Neuronal stem cell (in vitro differentiated cells): ENCODE data around the gene COL1A1.
A peak's percentile ranks its signal among the peaks of the same experiment; 100 is the strongest.

ENCODE experiments used
- DNase-seq: peaks from one replicate; pipeline ENCODE4 v3.0.0-alpha.2; 2013; ENCODE audit warnings: low spot score
- H2AFZ ChIP-seq: one replicate; pipeline ENCODE4 v1.6.1; 2013; ENCODE audit warnings: mild to moderate bottlenecking, low read length, inconsistent platforms
- H2AK5ac ChIP-seq: 2 replicates; pipeline ENCODE4 v1.6.1; 2013; ENCODE audit warnings: low read depth, mild to moderate bottlenecking, inconsistent platforms, low read length, moderate library complexity, mixed read lengths
- H2BK120ac ChIP-seq: 2 replicates; pipeline ENCODE4 v1.6.1; 2013; ENCODE audit warnings: low read depth, mild to moderate bottlenecking, inconsistent platforms, low read length, moderate library complexity, mixed read lengths
- H2BK12ac ChIP-seq: one replicate; pipeline ENCODE4 v1.6.1; 2013; ENCODE audit warnings: low read length, inconsistent platforms
- H2BK15ac ChIP-seq: 2 replicates; pipeline ENCODE4 v1.6.1; 2013; ENCODE audit warnings: mild to moderate bottlenecking, low read length, inconsistent platforms, mixed read lengths
- H2BK5ac ChIP-seq: one replicate; pipeline ENCODE4 v1.6.1; 2013; ENCODE audit warnings: inconsistent platforms, mild to moderate bottlenecking, low read length, moderate library complexity
- H3K14ac ChIP-seq: one replicate; pipeline ENCODE4 v1.6.1; 2013; ENCODE audit warnings: low read length, inconsistent platforms
- H3K18ac ChIP-seq: 2 replicates; pipeline ENCODE4 v1.6.1; 2013; ENCODE audit warnings: low read length, inconsistent platforms
- H3K23ac ChIP-seq: 2 replicates; pipeline ENCODE4 v1.6.1; 2013; ENCODE audit warnings: low read depth, mild to moderate bottlenecking, mixed read lengths, low read length, inconsistent platforms; ENCODE audit not compliant: poor library complexity
- H3K27ac ChIP-seq: replicated peaks from 3 replicates; pipeline ENCODE4 v1.5.1; 2013; ENCODE audit warnings: low read length, inconsistent platforms
- H3K27me3 ChIP-seq, 3 experiments: 2 replicates each; pipeline ENCODE4 v1.6.1; 2013; ENCODE audit warnings: low read length in 3 of 3, mild to moderate bottlenecking in 2 of 3, inconsistent platforms in 1 of 3, low read depth in 1 of 3, mixed read lengths in 1 of 3, moderate library complexity in 1 of 3; ENCODE audit not compliant: control insufficient read depth in 3 of 3, insufficient read depth in 3 of 3
- H3K36me3 ChIP-seq, 2 donors: replicated peaks in 1 of 2; 2 replicates each; pipeline ENCODE4 v1.6.1; 2013; ENCODE audit warnings: low read length in 2 of 2; ENCODE audit not compliant: control insufficient read depth in 2 of 2, insufficient read depth in 2 of 2
- H3K4ac ChIP-seq: 2 replicates; pipeline ENCODE4 v1.6.1; 2013; ENCODE audit warnings: inconsistent platforms, mild to moderate bottlenecking, low read length, moderate library complexity
- H3K4me1 ChIP-seq, 2 donors: 1 replicate in 1 of 2; 2 replicates in 1 of 2; pipeline ENCODE4 v1.6.1; 2013; ENCODE audit warnings: low read length in 2 of 2, low read depth in 1 of 2; ENCODE audit not compliant: control insufficient read depth in 2 of 2, insufficient read depth in 1 of 2
- H3K4me2 ChIP-seq: one replicate; pipeline ENCODE4 v1.6.1; 2013; ENCODE audit warnings: mild to moderate bottlenecking, low read length, inconsistent platforms; ENCODE audit not compliant: insufficient read depth, poor library complexity, severe bottlenecking
- H3K4me3 ChIP-seq, 2 donors: 2 replicates each; pipeline ENCODE4 v1.5.1; 2013; ENCODE audit warnings: low read length in 2 of 2, mild to moderate bottlenecking in 2 of 2, inconsistent platforms in 1 of 2, moderate library complexity in 1 of 2
- H3K79me1 ChIP-seq: one replicate; pipeline ENCODE4 v1.6.1; 2013; ENCODE audit warnings: low read depth, mild to moderate bottlenecking, inconsistent platforms, low read length, moderate library complexity
- H3K9ac ChIP-seq: one replicate; pipeline ENCODE4 v1.6.1; 2013; ENCODE audit warnings: mild to moderate bottlenecking, low read depth, low read length, inconsistent platforms; ENCODE audit not compliant: poor library complexity
- H3K9me3 ChIP-seq, 2 donors: replicated peaks in 1 of 2; 2 replicates each; pipeline versions ENCODE3 to v1.6.1; 2013; ENCODE audit warnings: low read length in 2 of 2, mild to moderate bottlenecking in 2 of 2, inconsistent platforms in 1 of 2, low read depth in 1 of 2, mixed read lengths in 1 of 2, moderate library complexity in 1 of 2; ENCODE audit not compliant: control insufficient read depth in 2 of 2, insufficient read depth in 1 of 2
- H4K8ac ChIP-seq: one replicate; pipeline ENCODE4 v1.6.1; 2013; ENCODE audit warnings: low read depth, mild to moderate bottlenecking, inconsistent platforms, low read length, moderate library complexity
- H4K91ac ChIP-seq: one replicate; pipeline ENCODE4 v1.6.1; 2013; ENCODE audit warnings: low read length, low read depth, mild to moderate bottlenecking, inconsistent platforms; ENCODE audit not compliant: poor library complexity
- WGBS, 2 donors: extraction: QIAGEN DNeasy Blood & Tissue Kit; methylation state at CpG; one replicate each; pipeline ENCODE4 v1.1.7; 2013; ENCODE audit warnings: missing lambda C conversion rate in 2 of 2, mixed read lengths in 1 of 2; ENCODE audit not compliant: insufficient read length in 2 of 2, insufficient replicate concordance in 1 of 2; ENCODE audit errors: extremely low coverage in 2 of 2; 5-methylcytosine and 5-hydroxymethylcytosine counted together

Gene COL1A1

GRCh38 chr17:50146230-50146926 lies 55.1 kb downstream of the COL1A1 start:
- Histone ChIP-seq H3K9me3 (peaks cover 0 to 4% of the 10 kb centered on the region in 2 donors), H3K4me2 (no peak overlapping the region), H4K91ac (no peak overlapping the region), H3K27me3 (no peaks in the 10 kb centered on the region), H3K18ac (peak overlapping the region; percentile 36), H3K4ac (no peak overlapping the region), H2BK15ac (no peak overlapping the region), H2BK5ac (peak overlapping the region; percentile 66), H2AFZ (no peak overlapping the region), H3K27ac (no peak overlapping the region), H3K36me3 (peaks cover 33 to 54% of the 10 kb centered on the region in 2 donors), H3K79me1 (peaks cover 21% of the 10 kb centered on the region), H2BK12ac (no peak overlapping the region), H3K4me3 (peak overlapping the region in 1 of 2 donors; percentile 18), H3K9ac (peak overlapping the region; percentile 73), H3K23ac (no peak overlapping the region), H3K14ac (peak overlapping the region; percentile 38), H2BK120ac (no peak overlapping the region), H3K4me1 (peaks cover 15 to 22% of the 10 kb centered on the region in 2 donors), H2AK5ac (no peak overlapping the region), H4K8ac (no peak overlapping the region)
- DNase-seq: no peak
- WGBS, 2 donors: no CpG with 5 or more reads among the region's 10 CpGs

DNA sequence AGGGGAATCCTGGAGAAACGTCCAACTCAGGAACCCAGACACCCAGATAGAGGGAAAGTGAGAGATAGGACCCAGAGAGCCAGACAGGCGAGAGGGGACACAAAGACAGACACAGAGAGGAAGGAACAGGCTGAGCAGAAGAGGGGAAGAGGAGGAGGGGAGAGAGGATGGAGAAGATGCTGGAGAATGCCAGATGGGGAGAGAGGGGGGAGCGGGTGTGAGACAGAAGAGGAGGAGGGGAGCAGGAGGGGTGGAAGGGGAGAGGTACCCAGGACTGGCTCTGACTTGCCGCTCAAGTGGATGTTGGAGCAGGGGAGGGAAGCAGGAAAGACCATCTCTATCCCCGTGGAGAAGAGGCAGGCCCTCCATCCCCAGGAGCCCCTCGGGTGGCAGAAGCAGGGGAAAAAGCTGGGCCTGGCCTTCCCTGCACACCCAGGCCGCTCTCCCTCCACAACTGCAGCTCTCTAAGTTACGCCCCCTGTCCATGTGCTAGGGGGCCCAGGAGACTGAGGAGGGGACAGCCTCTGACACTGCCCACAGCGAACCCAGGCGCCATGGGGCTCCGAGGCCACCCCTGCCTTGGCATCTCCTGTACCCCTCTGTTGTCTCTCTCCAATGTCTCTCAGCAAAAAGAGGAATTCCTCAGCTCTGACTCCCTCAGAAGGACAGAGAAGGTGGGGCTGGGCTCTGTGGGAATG lies 55.8 kb downstream of the COL1A1 start:
- Histone ChIP-seq H2BK5ac (peak overlapping the region; percentile 66), H2BK120ac (peak overlapping the region; percentile 54), H4K8ac (no peak overlapping the region), H2BK15ac (no peak overlapping the region), H3K27me3 (no peaks in the 10 kb centered on the region), H4K91ac (no peak overlapping the region), H2AFZ (no peak overlapping the region), H3K14ac (peak overlapping the region; percentile 38), H3K23ac (no peak overlapping the region), H3K4me1 (peaks cover 15 to 22% of the 10 kb centered on the region in 2 donors), H3K4me2 (no peak overlapping the region), H3K18ac (peak overlapping the region; percentile 28), H3K36me3 (peaks cover 39 to 61% of the 10 kb centered on the region in 2 donors), H2AK5ac (no peak overlapping the region), H3K9me3 (peaks cover 0 to 6% of the 10 kb centered on the region in 2 donors), H3K4me3 (no peak overlapping the region), H2BK12ac (no peak overlapping the region), H3K27ac (no peak overlapping the region), H3K9ac (peak overlapping the region; percentile 44), H3K79me1 (peaks cover 21% of the 10 kb centered on the region), H3K4ac (no peak overlapping the region)
- no CpG with 5 or more reads among the region's 11 CpGs for WGBS, 2 donors
- no peak for DNase-seq

DNA sequence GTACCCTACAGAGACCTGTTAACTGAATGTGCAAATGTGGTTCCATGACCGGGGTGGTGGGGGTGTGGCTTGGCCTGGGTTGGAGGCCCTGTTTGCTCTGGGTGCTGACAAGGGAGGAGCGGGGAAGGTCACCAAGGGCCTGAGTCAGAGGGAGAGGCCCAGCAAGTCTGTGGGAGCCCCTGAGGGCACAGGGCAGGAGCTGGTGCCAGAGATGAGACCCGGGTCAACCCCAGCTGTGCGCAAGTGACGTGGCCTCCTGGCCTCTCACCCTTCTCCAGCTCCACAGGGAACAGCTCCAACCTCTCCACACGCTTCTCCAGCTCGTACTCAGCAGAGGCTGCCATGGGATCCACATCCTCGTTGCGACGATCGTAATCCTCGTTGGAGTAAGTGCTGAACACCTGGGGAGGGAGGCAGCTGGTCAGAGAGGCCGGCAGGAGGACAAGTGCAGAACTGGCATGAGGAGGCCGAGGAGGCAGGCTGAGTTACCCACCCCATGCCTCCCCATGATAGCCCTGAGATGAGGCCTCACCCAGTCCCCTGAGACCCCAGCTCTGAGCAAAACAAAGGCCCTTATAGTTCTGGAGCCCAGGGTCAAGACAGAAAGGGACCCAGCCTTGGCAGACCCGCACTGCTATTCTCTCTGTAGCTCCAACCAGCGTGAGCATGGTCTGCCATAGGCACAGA lies 56.4 kb downstream of the COL1A1 start:
- no peak overlapping the region for H3K4me2 ChIP-seq
- peaks cover 0 to 8% of the 10 kb centered on the region in 2 donors for H3K9me3 ChIP-seq
- no peak overlapping the region for H3K4ac ChIP-seq
- H3K14ac ChIP-seq: no peak overlapping the region
- H3K23ac ChIP-seq: peak overlapping the region; percentile 63
- WGBS, 2 donors: no CpG with 5 or more reads among the region's 16 CpGs
- no peak overlapping the region for H2AFZ ChIP-seq
- no peak overlapping the region for H4K8ac ChIP-seq
- H2AK5ac ChIP-seq: no peak overlapping the region
- H3K18ac ChIP-seq: peak overlapping the region; percentile 11
- H4K91ac ChIP-seq: no peak overlapping the region
- peak overlapping the region; percentile 44 for H3K9ac ChIP-seq
- no peak overlapping the region for H3K27ac ChIP-seq
- no peak overlapping the region for H2BK12ac ChIP-seq
- H3K27me3 ChIP-seq: no peaks in the 10 kb centered on the region
- H2BK120ac ChIP-seq: peak overlapping the region; percentile 54
- H2BK15ac ChIP-seq: no peak overlapping the region
- H3K36me3 ChIP-seq: peaks cover 44 to 68% of the 10 kb centered on the region in 2 donors
- H3K4me1 ChIP-seq: peaks cover 15 to 23% of the 10 kb centered on the region in 2 donors
- H2BK5ac ChIP-seq: no peak overlapping the region
- H3K4me3 ChIP-seq: no peak overlapping the region
- peaks cover 19% of the 10 kb centered on the region for H3K79me1 ChIP-seq
- no peak for DNase-seq

- H3K9ac ChIP-seq: no peak overlapping the region
- H4K91ac ChIP-seq: no peak overlapping the region
- no CpG with 5 or more reads among the region's 6 CpGs for WGBS, 2 donors
- H3K18ac ChIP-seq: no peak overlapping the region
- H2AK5ac ChIP-seq: no peak overlapping the region
- H2BK120ac ChIP-seq: no peak overlapping the region
- H2BK15ac ChIP-seq: no peak overlapping the region
- peaks cover 14% of the 10 kb centered on the region for H3K79me1 ChIP-seq
- DNase-seq: no peak
- peaks cover 0 to 8% of the 10 kb centered on the region in 2 donors for H3K9me3 ChIP-seq
- H4K8ac ChIP-seq: no peak overlapping the region
- H3K27ac ChIP-seq: no peak overlapping the region
- H3K27me3 ChIP-seq: no peaks in the 10 kb centered on the region
- no peak overlapping the region for H3K4me2 ChIP-seq
- H3K36me3 ChIP-seq: peaks cover 49 to 74% of the 10 kb centered on the region in 2 donors
- peak overlapping the region; percentile 18 for H3K23ac ChIP-seq
- H2BK5ac ChIP-seq: no peak overlapping the region
- H3K14ac ChIP-seq: no peak overlapping the region
- no peak overlapping the region for H2BK12ac ChIP-seq
- H3K4ac ChIP-seq: no peak overlapping the region
- H3K4me3 ChIP-seq: no peak overlapping the region
- H2AFZ ChIP-seq: no peak overlapping the region
- peaks cover 15 to 23% of the 10 kb centered on the region in 2 donors for H3K4me1 ChIP-seq
These were observed 57.1 kb downstream of the COL1A1 start for GRCh38 chr17:50144355-50144754.
